ENCODE data around the gene OSBPL5.

OSBPL5 gene

GRCh38 chr11:3101921-3102640 is 63.0 kb downstream of the OSBPL5 start:
- no peak for DNase-seq (ENCODE audit: low read depth)
- no peak overlapping the region for H3K4me3 ChIP-seq (ENCODE audit: low read depth, low read length)
- TF ChIP-seq, protein P1, sequence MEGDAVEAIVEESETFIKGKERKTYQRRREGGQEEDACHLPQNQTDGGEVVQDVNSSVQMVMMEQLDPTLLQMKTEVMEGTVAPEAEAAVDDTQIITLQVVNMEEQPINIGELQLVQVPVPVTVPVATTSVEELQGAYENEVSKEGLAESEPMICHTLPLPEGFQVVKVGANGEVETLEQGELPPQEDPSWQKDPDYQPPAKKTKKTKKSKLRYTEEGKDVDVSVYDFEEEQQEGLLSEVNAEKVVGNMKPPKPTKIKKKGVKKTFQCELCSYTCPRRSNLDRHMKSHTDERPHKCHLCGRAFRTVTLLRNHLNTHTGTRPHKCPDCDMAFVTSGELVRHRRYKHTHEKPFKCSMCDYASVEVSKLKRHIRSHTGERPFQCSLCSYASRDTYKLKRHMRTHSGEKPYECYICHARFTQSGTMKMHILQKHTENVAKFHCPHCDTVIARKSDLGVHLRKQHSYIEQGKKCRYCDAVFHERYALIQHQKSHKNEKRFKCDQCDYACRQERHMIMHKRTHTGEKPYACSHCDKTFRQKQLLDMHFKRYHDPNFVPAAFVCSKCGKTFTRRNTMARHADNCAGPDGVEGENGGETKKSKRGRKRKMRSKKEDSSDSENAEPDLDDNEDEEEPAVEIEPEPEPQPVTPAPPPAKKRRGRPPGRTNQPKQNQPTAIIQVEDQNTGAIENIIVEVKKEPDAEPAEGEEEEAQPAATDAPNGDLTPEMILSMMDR (IDR thresholded peaks at IDR 0.05; ENCODE audit: insufficient read depth, low read depth, low read length, missing control alignments): no peak

- no peak overlapping the region for H3K4me3 ChIP-seq (ENCODE audit: low read depth, low read length)
- peak; percentile 21 for DNase-seq (ENCODE audit: low read depth)
- TF ChIP-seq, protein P1 (IDR thresholded peaks at IDR 0.05; ENCODE audit: insufficient read depth, low read depth, low read length, missing control alignments): no peak
Measured at GRCh38 chr11:3099178-3099577, 65.9 kb downstream of the OSBPL5 start.

- no peak overlapping the region for H3K4me3 ChIP-seq (ENCODE audit: low read depth, low read length)
- DNase-seq (ENCODE audit: low read depth): no peak
- TF ChIP-seq, protein P1 (IDR thresholded peaks at IDR 0.05; ENCODE audit: insufficient read depth, low read depth, low read length, missing control alignments): no peak
Measured at GRCh38 chr11:3096909-3097530, 68.1 kb downstream of the OSBPL5 start.

DNA sequence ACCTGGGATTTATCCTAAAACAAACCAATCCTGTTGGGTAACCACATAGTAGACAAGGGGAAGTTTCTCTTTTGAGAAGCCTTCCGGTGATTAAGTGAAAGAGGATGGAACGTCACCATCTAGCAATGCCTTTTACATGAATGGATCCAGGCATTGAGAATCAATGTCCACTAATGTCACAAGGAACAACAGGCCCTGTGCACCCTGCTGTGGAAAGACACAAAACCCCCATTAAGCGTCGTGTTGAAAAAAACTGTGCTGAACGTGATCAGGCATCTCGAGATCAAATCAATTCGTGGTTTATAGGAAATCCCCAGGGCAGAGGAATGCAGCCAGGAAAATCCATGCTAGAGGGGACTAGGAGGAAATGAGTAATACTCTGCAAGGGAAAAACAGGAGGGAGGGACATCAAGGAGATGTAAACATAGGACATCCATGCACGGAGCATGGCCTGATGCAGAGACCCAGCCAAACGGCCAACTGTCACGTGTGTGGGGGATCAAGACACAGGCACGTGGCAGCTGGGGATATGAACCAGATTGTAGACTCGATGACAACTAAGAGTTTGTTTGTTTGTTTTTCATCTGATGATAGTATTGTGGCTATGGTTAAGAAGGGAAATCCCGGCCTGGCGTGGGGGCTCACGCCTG is 69.3 kb downstream of the OSBPL5 start:
- no peak for DNase-seq (ENCODE audit: low read depth)
- H3K4me3 ChIP-seq (ENCODE audit: low read depth, low read length): no peak overlapping the region
- TF ChIP-seq, protein P1 (IDR thresholded peaks at IDR 0.05; ENCODE audit: insufficient read depth, low read depth, low read length, missing control alignments): no peak

GRCh38 chr11:3094223-3094824 is 70.8 kb downstream of the OSBPL5 start:
- no peak for DNase-seq (ENCODE audit: low read depth)
- TF ChIP-seq, protein P1 (IDR thresholded peaks at IDR 0.05; ENCODE audit: insufficient read depth, low read depth, low read length, missing control alignments): no peak
- H3K4me3 ChIP-seq (ENCODE audit: low read depth, low read length): no peak overlapping the region

DNA sequence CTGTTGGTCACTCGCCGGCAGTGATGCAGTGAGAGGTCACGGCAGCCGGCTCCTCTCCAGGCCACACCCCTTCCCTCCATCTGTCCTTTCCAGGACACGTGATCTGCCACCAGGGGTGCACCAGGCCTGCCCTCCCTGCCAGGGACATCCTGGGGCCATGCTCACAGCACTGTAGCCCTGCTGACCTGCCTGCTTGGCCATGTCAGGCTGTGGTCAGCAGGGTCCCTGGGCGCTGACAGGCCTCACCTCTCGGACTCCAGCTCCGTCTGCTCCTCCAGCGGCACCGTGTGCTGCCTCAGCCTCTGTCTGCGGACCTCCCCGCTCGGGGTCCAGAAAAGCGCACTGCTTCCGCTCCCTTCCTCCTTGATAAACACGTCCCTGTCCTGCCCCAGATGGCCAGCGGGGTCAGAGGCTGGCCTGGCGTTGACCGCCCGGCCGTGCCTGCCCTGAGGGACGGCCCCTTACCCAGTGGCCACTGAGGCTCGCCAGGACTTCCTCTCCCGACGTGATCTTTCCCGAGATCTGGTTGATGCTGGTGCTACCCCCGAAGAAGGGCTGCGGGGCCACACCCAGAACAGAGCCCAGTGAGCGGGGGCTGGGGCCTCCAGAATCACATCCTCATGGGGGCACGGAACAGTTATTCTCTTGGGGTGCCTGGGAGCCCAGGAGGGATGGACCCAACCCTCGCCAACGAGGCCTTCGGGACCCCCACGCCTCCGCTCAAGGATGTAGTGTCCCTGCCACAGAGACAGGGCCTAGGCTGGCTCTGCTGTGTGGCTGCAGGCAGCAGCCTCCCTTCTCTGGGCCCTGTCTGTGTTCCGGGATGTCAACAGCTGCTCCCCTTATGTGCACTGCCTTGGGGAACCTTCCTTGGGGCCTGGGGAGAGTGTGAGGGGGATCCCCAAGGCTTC is 71.6 kb downstream of the OSBPL5 start:
- TF ChIP-seq, protein P1 (IDR thresholded peaks at IDR 0.05; ENCODE audit: insufficient read depth, low read depth, low read length, missing control alignments): no peak
- H3K4me3 ChIP-seq (ENCODE audit: low read depth, low read length): no peak overlapping the region
- DNase-seq (ENCODE audit: low read depth): no peak
